ENCODE data around the gene TYK2. TPM values are rescaled to one million over a fixed set of nuclear protein-coding genes. Genes with fewer than 3 reads are reported as not detected.
A peak's percentile ranks its signal among the peaks of the same experiment; 100 is the strongest.

Gene TYK2
- total and polyA plus RNA-seq, 2 of the 13 experiments (the other 11 are each of a cell fraction or from before 2014, with no cell fraction given) = 38.8 to 60.1 TPM

DNA sequence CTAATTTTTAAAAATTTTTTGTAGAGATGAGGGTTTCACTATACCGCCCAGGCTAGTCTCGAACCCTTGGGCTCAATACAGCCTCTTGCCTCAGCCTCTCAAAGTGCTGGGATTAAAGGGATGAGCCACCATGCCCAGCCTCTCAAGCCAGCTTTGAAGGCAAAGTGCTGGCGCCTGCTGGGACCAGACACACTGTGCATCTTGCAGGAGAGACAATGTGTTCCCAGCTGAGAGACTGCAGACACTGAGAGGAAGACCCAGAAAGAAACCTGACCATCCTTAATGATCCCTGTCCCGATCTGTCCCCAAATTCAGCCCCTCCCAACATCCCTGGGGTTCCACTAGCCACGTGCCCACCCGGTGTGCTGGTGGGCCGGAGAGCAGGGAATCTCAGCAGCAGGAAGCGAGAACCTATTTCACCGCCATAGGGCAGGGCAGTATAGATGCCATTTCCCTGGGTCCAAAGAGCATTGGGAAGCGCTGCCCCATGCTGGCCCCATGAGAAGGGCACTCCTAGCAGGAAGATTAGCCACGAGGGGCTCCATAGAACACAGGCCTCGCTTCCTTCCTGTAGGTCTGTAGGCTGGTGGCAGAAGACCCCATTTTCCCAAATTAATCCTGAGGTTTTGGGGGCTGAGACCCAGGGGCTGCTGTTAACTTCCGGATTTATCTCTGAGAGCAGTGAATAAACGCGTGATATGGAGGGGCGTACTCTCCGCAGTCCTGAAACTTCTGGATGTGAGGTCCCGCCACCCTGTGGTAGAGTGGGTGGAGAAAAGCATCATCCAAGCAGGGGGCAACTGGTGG lies 48.0 kb downstream of the TYK2 start (continued):
- TF ChIP-seq, protein P1, sequence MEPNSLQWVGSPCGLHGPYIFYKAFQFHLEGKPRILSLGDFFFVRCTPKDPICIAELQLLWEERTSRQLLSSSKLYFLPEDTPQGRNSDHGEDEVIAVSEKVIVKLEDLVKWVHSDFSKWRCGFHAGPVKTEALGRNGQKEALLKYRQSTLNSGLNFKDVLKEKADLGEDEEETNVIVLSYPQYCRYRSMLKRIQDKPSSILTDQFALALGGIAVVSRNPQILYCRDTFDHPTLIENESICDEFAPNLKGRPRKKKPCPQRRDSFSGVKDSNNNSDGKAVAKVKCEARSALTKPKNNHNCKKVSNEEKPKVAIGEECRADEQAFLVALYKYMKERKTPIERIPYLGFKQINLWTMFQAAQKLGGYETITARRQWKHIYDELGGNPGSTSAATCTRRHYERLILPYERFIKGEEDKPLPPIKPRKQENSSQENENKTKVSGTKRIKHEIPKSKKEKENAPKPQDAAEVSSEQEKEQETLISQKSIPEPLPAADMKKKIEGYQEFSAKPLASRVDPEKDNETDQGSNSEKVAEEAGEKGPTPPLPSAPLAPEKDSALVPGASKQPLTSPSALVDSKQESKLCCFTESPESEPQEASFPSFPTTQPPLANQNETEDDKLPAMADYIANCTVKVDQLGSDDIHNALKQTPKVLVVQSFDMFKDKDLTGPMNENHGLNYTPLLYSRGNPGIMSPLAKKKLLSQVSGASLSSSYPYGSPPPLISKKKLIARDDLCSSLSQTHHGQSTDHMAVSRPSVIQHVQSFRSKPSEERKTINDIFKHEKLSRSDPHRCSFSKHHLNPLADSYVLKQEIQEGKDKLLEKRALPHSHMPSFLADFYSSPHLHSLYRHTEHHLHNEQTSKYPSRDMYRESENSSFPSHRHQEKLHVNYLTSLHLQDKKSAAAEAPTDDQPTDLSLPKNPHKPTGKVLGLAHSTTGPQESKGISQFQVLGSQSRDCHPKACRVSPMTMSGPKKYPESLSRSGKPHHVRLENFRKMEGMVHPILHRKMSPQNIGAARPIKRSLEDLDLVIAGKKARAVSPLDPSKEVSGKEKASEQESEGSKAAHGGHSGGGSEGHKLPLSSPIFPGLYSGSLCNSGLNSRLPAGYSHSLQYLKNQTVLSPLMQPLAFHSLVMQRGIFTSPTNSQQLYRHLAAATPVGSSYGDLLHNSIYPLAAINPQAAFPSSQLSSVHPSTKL (CRISPR knock-in tag; IDR thresholded peaks at IDR 0.05) = peak; percentile 25; the same call in 1 of the 2 replicates
- TF ChIP-seq PAF1 (CRISPR knock-in tag; IDR thresholded peaks at IDR 0.05) (no peak), ELF3 (CRISPR knock-in tag; IDR thresholded peaks at IDR 0.05) (peak; percentile 41; the same call in 1 of the 2 replicates), MXD4 (CRISPR knock-in tag; IDR thresholded peaks at IDR 0.05) (peak; percentile 19; the same call in 1 of the 2 replicates), ETV5 (CRISPR knock-in tag; IDR thresholded peaks at IDR 0.05; ENCODE audit: borderline replicate concordance) (peak; percentile 33; the same call in 1 of the 2 replicates), NCOA1 (CRISPR knock-in tag; IDR thresholded peaks at IDR 0.05) (0 out of 2 replicates have a peak, but pooled peaks have one; percentile 26), GATAD2A (CRISPR knock-in tag; IDR thresholded peaks at IDR 0.05) (peak; percentile 46)
- TF ChIP-seq, protein P2, sequence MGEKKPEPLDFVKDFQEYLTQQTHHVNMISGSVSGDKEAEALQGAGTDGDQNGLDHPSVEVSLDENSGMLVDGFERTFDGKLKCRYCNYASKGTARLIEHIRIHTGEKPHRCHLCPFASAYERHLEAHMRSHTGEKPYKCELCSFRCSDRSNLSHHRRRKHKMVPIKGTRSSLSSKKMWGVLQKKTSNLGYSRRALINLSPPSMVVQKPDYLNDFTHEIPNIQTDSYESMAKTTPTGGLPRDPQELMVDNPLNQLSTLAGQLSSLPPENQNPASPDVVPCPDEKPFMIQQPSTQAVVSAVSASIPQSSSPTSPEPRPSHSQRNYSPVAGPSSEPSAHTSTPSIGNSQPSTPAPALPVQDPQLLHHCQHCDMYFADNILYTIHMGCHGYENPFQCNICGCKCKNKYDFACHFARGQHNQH (CRISPR knock-in tag; IDR thresholded peaks at IDR 0.05) = 0 out of 2 replicates have a peak, but pooled peaks have one; percentile 9
- TF ChIP-seq, protein P3, sequence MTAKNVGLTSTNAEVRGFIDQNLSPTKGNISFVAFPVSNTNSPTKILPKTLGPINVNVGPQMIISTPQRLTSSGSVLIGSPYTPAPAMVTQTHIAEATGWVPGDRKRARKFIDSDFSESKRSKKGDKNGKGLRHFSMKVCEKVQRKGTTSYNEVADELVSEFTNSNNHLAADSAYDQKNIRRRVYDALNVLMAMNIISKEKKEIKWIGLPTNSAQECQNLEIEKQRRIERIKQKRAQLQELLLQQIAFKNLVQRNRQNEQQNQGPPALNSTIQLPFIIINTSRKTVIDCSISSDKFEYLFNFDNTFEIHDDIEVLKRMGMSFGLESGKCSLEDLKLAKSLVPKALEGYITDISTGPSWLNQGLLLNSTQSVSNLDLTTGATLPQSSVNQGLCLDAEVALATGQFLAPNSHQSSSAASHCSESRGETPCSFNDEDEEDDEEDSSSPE (CRISPR knock-in tag; IDR thresholded peaks at IDR 0.05) = peak; percentile 60; the same call in 1 of the 2 replicates
- TF ChIP-seq, protein P4, sequence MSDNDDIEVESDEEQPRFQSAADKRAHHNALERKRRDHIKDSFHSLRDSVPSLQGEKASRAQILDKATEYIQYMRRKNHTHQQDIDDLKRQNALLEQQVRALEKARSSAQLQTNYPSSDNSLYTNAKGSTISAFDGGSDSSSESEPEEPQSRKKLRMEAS (IDR thresholded peaks at IDR 0.05) = peak; percentile 72
- TF ChIP-seq, protein P5, sequence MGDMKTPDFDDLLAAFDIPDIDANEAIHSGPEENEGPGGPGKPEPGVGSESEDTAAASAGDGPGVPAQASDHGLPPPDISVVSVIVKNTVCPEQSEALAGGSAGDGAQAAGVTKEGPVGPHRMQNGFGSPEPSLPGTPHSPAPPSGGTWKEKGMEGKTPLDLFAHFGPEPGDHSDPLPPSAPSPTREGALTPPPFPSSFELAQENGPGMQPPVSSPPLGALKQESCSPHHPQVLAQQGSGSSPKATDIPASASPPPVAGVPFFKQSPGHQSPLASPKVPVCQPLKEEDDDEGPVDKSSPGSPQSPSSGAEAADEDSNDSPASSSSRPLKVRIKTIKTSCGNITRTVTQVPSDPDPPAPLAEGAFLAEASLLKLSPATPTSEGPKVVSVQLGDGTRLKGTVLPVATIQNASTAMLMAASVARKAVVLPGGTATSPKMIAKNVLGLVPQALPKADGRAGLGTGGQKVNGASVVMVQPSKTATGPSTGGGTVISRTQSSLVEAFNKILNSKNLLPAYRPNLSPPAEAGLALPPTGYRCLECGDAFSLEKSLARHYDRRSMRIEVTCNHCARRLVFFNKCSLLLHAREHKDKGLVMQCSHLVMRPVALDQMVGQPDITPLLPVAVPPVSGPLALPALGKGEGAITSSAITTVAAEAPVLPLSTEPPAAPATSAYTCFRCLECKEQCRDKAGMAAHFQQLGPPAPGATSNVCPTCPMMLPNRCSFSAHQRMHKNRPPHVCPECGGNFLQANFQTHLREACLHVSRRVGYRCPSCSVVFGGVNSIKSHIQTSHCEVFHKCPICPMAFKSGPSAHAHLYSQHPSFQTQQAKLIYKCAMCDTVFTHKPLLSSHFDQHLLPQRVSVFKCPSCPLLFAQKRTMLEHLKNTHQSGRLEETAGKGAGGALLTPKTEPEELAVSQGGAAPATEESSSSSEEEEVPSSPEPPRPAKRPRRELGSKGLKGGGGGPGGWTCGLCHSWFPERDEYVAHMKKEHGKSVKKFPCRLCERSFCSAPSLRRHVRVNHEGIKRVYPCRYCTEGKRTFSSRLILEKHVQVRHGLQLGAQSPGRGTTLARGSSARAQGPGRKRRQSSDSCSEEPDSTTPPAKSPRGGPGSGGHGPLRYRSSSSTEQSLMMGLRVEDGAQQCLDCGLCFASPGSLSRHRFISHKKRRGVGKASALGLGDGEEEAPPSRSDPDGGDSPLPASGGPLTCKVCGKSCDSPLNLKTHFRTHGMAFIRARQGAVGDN (CRISPR knock-in tag; IDR thresholded peaks at IDR 0.05) = peak; percentile 62
- TF ChIP-seq, protein P6, sequence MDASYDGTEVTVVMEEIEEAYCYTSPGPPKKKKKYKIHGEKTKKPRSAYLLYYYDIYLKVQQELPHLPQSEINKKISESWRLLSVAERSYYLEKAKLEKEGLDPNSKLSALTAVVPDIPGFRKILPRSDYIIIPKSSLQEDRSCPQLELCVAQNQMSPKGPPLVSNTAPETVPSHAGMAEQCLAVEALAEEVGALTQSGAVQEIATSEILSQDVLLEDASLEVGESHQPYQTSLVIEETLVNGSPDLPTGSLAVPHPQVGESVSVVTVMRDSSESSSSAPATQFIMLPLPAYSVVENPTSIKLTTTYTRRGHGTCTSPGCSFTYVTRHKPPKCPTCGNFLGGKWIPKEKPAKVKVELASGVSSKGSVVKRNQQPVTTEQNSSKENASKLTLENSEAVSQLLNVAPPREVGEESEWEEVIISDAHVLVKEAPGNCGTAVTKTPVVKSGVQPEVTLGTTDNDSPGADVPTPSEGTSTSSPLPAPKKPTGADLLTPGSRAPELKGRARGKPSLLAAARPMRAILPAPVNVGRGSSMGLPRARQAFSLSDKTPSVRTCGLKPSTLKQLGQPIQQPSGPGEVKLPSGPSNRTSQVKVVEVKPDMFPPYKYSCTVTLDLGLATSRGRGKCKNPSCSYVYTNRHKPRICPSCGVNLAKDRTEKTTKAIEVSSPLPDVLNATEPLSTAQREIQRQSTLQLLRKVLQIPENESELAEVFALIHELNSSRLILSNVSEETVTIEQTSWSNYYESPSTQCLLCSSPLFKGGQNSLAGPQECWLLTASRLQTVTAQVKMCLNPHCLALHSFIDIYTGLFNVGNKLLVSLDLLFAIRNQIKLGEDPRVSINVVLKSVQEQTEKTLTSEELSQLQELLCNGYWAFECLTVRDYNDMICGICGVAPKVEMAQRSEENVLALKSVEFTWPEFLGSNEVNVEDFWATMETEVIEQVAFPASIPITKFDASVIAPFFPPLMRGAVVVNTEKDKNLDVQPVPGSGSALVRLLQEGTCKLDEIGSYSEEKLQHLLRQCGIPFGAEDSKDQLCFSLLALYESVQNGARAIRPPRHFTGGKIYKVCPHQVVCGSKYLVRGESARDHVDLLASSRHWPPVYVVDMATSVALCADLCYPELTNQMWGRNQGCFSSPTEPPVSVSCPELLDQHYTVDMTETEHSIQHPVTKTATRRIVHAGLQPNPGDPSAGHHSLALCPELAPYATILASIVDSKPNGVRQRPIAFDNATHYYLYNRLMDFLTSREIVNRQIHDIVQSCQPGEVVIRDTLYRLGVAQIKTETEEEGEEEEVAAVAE (CRISPR knock-in tag; IDR thresholded peaks at IDR 0.05; ENCODE audit: borderline replicate concordance) = 0 out of 2 replicates have a peak, but pooled peaks have one; percentile 13
